OCI-LY7 (cell line): ENCODE measurements around the gene PDGFRA. TPM values are rescaled to one million over a fixed set of nuclear protein-coding genes. Genes with fewer than 3 reads are reported as not detected.

ENCODE experiments used
- BruUV-seq: library from RNA; stranded (reverse); fragments of 400-500 nt; replicated peaks from 2 replicates; lab custom pipeline; 2021; lab: Mats Ljungman, UMichigan
- CTCF ChIA-PET: fragments of 300-600 bp; sonication (Branson Sonifier 250); formaldehyde crosslinking; loops from one replicate; lab custom pipeline; 2022; ENCODE audit warnings: antibody characterized with exemption; ENCODE audit not compliant: unreplicated experiment; lab: Charles Lee
- POLR2A ChIA-PET: fragments of 300-600 bp; sonication (Branson Sonifier 250); formaldehyde crosslinking; loops from one replicate; lab custom pipeline; 2022; ENCODE audit warnings: antibody characterized with exemption; lab: Charles Lee
- DNase-seq: peaks from one replicate; pipeline ENCODE4 v3.0.0-alpha.2; 2015; ENCODE audit warnings: low spot score
- H2AFZ ChIP-seq: fragments of 200-600 bp; sonication (generic), shearing (Covaris generic); 2 replicates; pipeline ENCODE4 v1.6.1; 2014; ENCODE audit warnings: mild to moderate bottlenecking, antibody characterized with exemption, low read length, moderate library complexity
- H3K27ac ChIP-seq: fragments of 200-600 bp; sonication (generic); 2 replicates; pipeline ENCODE4 v1.5.1; 2014; ENCODE audit warnings: mixed run types, low read depth, mild to moderate bottlenecking, moderate library complexity, low read length, inconsistent platforms; ENCODE audit not compliant: poor library complexity, severe bottlenecking
- H3K36me3 ChIP-seq: fragments of 200-600 bp; sonication (generic); 2 replicates; pipeline ENCODE4 v1.6.1; 2014; ENCODE audit warnings: mild to moderate bottlenecking, antibody characterized with exemption, low read length, moderate library complexity, mixed read lengths; ENCODE audit not compliant: insufficient read depth
- H3K4me1 ChIP-seq: fragments of 200-600 bp; sonication (generic); 2 replicates; pipeline ENCODE4 v1.5.1; 2014; ENCODE audit warnings: mild to moderate bottlenecking, low read length; ENCODE audit not compliant: insufficient read depth, poor library complexity, severe bottlenecking
- H3K4me2 ChIP-seq: fragments of 200-600 bp; sonication (generic); 2 replicates; pipeline ENCODE4 v1.6.1; 2014; ENCODE audit warnings: mild to moderate bottlenecking, low read length
- H3K4me3 ChIP-seq: fragments of 200-600 bp; sonication (generic); 2 replicates; pipeline ENCODE4 v1.5.1; 2014; ENCODE audit warnings: mild to moderate bottlenecking, low read depth, low read length; ENCODE audit not compliant: poor library complexity, severe bottlenecking
- H3K79me2 ChIP-seq: fragments of 200-600 bp; sonication (generic); 2 replicates; pipeline ENCODE4 v1.6.1; 2016; ENCODE audit warnings: low read depth, mild to moderate bottlenecking, low read length, moderate library complexity, mixed read lengths; ENCODE audit not compliant: insufficient read depth
- H3K9me2 ChIP-seq: fragments of 200-600 bp; sonication (generic); 2 replicates; pipeline ENCODE4 v1.6.1; 2016; ENCODE audit warnings: mild to moderate bottlenecking, low read length, mixed read lengths; ENCODE audit not compliant: insufficient read depth
- H3K9me3 ChIP-seq: fragments of 200-600 bp; sonication (generic); 2 replicates; pipeline ENCODE4 v1.6.1; 2014; ENCODE audit warnings: mild to moderate bottlenecking, mixed run types, low read length, mixed read lengths
- H4K20me1 ChIP-seq: fragments of 200-600 bp; sonication (generic); 2 replicates; pipeline ENCODE4 v1.6.1; 2014; ENCODE audit warnings: mild to moderate bottlenecking, antibody characterized with exemption, low read length, moderate library complexity, mixed read lengths; ENCODE audit not compliant: insufficient read depth
- EZH2phosphoT487 ChIP-seq: fragments of 200-600 bp; sonication (generic); IDR thresholded peaks from 2 replicates; pipeline ENCODE4 v1.6.1; 2018; ENCODE audit warnings: low read depth, borderline replicate concordance, mild to moderate bottlenecking, mixed run types, antibody characterized with exemption, low read length, moderate library complexity, mixed read lengths
- intact Hi-C: fragments of 100-400 bp; cut with micrococcal nuclease; formaldehyde crosslinking; loops from one replicate; pipeline ENCODE4 v1.10.0; 2022; ENCODE audit not compliant: unreplicated experiment
- total RNA-seq, 2 experiments: library from RNA; depleted of rRNA in 1 of 2; stranded (reverse); fragments of >200 nt in 1 of 2; shearing (Covaris generic) in 1 of 2; gene quantifications; 2 replicates each; pipeline ENCODE4 v1.2.3, GENCODE V29; 2014 to 2022
- TF ChIP-seq, protein P1 (sequence below): fragments of 200-600 bp; sonication (generic); conservative IDR thresholded peaks from 2 replicates; pipeline ENCODE4 v1.5.1; 2014; ENCODE audit warnings: mild to moderate bottlenecking, antibody characterized with exemption, low read length, moderate library complexity, mixed read lengths

The PDGFRA gene
- total RNA-seq, 2 experiments from 2014 or later, result not detected

DNA sequence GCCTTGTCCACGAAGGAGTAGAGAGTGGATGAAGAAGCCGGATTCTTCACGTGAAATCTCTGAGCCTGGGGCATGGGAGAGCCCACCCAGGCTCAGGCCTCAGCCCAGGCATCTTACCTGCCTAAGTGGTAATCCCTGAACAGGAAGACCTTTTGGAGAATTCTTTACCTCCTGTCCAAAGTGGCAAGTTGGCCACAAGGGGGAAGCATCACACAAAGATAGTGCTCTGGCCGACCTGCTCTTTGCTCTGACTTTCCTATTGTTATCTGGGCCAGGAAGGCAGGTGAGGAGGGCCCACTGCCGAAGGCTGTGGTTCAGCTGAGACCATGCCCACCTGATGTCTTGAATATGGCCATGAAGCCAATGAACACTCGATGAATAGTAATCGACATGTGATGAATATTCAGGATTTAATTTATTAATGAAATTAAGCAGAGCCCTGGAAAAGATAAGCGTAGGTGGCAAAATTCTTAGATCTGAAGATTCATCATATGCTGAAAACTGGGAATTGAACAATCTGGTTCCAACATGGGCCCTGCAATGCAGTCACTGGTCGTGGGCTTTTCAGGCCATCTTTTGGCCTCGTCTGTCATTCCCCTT, 93.8 kb downstream of the PDGFRA start:
- no peak overlapping the region for H3K27ac ChIP-seq
- no peak for TF ChIP-seq EZH2phosphoT487
- TF ChIP-seq, protein P1, sequence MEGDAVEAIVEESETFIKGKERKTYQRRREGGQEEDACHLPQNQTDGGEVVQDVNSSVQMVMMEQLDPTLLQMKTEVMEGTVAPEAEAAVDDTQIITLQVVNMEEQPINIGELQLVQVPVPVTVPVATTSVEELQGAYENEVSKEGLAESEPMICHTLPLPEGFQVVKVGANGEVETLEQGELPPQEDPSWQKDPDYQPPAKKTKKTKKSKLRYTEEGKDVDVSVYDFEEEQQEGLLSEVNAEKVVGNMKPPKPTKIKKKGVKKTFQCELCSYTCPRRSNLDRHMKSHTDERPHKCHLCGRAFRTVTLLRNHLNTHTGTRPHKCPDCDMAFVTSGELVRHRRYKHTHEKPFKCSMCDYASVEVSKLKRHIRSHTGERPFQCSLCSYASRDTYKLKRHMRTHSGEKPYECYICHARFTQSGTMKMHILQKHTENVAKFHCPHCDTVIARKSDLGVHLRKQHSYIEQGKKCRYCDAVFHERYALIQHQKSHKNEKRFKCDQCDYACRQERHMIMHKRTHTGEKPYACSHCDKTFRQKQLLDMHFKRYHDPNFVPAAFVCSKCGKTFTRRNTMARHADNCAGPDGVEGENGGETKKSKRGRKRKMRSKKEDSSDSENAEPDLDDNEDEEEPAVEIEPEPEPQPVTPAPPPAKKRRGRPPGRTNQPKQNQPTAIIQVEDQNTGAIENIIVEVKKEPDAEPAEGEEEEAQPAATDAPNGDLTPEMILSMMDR, result peak; percentile 85
- H3K79me2 ChIP-seq, result no peaks in the 10 kb centered on the region
- H4K20me1 ChIP-seq, result no peaks in the 10 kb centered on the region
- peak; percentile 68 for DNase-seq
- H2AFZ ChIP-seq, result no peak overlapping the region
- H3K9me3 ChIP-seq, result no peaks in the 10 kb centered on the region
- no peaks in the 10 kb centered on the region for H3K36me3 ChIP-seq
- no peaks in the 10 kb centered on the region for H3K4me1 ChIP-seq
- no peak overlapping the region for H3K4me3 ChIP-seq
- no peak overlapping the region for H3K4me2 ChIP-seq
- H3K9me2 ChIP-seq, result no peaks in the 10 kb centered on the region
- BruUV-seq, result no TSS peak
- POLR2A ChIA-PET, result interaction anchor here (0.7 kb wide), 1 partner anchor 31 kb away, joined by 3 read pairs; no protein-coding TSS in a partner anchor
- CTCF ChIA-PET, result no interaction called here
- intact Hi-C loops, result loop anchor here (5.0 kb wide), 2 partner anchors 119 to 639 kb away; no protein-coding TSS in a partner anchor

DNA sequence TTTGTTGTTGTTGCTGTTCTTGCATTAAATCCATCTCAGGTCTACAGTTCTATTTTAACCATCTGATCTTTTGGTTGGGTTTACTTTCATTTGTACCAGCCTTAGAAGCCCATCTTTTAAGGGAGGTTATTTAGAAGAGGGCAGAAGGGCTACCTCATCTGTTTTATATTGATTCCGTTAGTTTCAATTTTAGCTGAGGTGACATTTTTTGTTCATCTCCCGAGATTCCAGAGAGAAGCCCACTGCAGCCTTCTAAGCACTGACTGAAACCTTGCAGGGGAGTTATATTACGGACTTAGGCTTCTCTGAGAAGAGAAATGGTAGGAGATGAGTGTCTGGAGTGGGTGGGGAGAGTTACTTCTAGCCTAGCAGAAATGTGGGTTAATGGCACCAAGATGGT, 101.8 kb downstream of the PDGFRA start:
- CTCF ChIA-PET, result no interaction called here
- BruUV-seq, result no TSS peak

More for the DNA sequence above, 101.8 kb downstream of the PDGFRA start:
- Histone ChIP-seq H3K9me3 (no peaks in the 10 kb centered on the region), H3K79me2 (no peaks in the 10 kb centered on the region), H3K9me2 (no peaks in the 10 kb centered on the region), H3K4me1 (no peaks in the 10 kb centered on the region), H4K20me1 (no peaks in the 10 kb centered on the region), H3K4me3 (no peak overlapping the region), H3K36me3 (no peaks in the 10 kb centered on the region), H3K4me2 (no peak overlapping the region), H3K27ac (no peak overlapping the region), H2AFZ (no peak overlapping the region)
- TF ChIP-seq EZH2phosphoT487, result no peak
- TF ChIP-seq, protein P1, result no peak
- POLR2A ChIA-PET, result no interaction called here
- no peak for DNase-seq
- intact Hi-C loops, result no loop called here
